Measurements from ENCODE around the gene PRKAR2A. TPM values are rescaled to one million over a fixed set of nuclear protein-coding genes. Genes with fewer than 3 reads are reported as not detected.
"Not testable (repeated sequence)": the region's sequence is repeated elsewhere in the genome, so short reads cannot be mapped to it uniquely, and the experiment has no call there.

The PRKAR2A gene
- polyA plus RNA-seq, 1 of the 3 experiments (the other 2 are of a cell fraction) = 5.2 TPM

DNA sequence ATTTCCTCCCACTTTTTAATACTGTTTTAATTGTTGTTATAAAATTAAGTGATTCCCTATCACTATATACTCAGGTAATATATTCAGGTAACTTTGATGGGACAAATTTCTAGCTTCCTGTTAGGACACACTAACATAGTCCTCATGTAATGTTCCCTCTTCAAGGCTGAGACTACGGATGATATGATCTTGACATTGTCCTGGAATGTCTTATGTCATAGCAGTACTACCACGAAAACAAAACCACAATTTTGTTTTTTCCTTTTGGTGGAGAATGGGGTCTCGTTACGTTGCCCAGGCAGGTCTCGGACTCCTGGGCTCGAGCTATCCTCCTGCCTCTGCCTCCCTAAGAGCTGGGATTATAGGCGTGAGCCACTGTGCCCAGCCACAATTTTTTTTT lies 103.9 kb downstream of the PRKAR2A start (continued):
- no peak for TF ChIP-seq CTCF (IDR thresholded peaks at IDR 0.05)
- no peak for TF ChIP-seq NFIC (IDR thresholded peaks at IDR 0.05; ENCODE audit: borderline replicate concordance)
- TF ChIP-seq MAX (IDR thresholded peaks at IDR 0.05; ENCODE audit: low read depth) = no peak
- no peak for TF ChIP-seq JUND (IDR thresholded peaks at IDR 0.05)
- TF ChIP-seq TCF12 (IDR thresholded peaks at IDR 0.05) = no peak

- H3K9me2 ChIP-seq; H3K9me3 ChIP-seq; H3K36me3 ChIP-seq (replicated peaks in 1 of 2; ENCODE audit: control insufficient read depth in 1 of 2, insufficient read depth in 2 of 2, low read length in 1 of 2); H4K20me1 ChIP-seq (ENCODE audit: insufficient read depth); POLR2A ChIA-PET; H3K79me2 ChIP-seq (ENCODE audit: insufficient read depth); H3K27me3 ChIP-seq (ENCODE audit: insufficient read depth); H3K4me3 ChIP-seq (ENCODE audit: low read depth in 2 of 2, low read length in 1 of 2); H3K4me2 ChIP-seq; DNase-seq; H3F3A ChIP-seq (replicated peaks; ENCODE audit: insufficient read depth); H2AFZ ChIP-seq (ENCODE audit: low read depth); H3K9ac ChIP-seq; H3K27ac ChIP-seq (ENCODE audit: low read depth in 2 of 2, low read length in 1 of 2): not testable (repeated sequence)
- 95% methylated on average over 10 of the region's 10 CpGs for WGBS (ENCODE audit: low lambda C conversion rate)
- CTCF ChIA-PET = interaction anchor here (1.8 to 2.1 kb wide), 3 partner anchors 11 to 54 kb away, joined by 4 to 17 read pairs (median 6); partner anchors contain the start of gene NCKIPSD
- H3K4me1 ChIP-seq (ENCODE audit: control insufficient read depth in 1 of 2, insufficient read depth in 2 of 2, low read depth in 1 of 2, low read length in 1 of 2) = peaks cover 0 to 14% of the 10 kb centered on the region in 2 experiments; a peak in 1 of 4 replicates
These were observed 106.4 kb downstream of the PRKAR2A start for GRCh38 chr3:48741226-48741625.

DNA sequence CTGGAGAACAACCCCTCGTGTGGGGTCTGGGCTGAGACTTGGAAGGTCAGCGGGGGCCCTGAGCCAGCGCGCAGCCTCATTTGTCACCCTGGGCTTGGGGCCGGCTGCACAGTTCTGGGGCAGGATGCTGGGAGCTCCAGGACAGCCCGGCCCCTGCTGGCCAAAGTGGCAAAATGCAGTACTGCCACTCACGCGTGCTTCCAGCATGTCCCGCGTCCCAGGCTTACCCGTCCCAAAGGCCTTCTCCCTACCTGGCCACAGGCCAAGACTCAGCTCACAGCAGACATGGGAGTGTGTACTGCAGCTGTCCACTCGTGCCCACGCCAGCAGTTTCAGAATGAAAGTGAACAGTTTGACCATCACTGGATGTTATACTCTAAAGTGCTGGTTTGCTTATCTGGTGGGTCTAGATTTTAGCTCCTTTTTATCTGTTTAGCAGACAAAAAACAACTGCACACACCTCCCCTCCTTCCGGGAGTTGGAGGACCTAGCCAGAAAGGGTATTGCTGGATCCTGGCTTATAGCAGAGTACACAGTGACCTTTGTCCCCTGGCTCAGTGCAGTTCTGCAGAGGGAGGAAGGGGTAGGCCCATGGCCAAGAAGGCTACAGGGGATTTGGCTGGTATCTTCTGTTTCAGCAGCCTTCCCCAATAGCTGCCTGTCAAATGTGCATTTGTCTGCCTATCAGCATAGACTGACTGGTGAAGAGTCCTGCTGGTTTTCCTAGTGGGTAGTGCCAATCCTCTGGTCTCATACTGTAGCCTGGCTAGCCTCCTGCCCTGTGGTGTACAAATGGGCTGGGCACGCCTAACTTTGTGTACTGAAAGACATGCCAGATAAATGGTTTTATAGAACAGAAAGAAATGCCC lies 107.5 kb downstream of the PRKAR2A start:
- Histone ChIP-seq H3K9me3 (no peaks in the 10 kb centered on the region), H3K79me2 (ENCODE audit: insufficient read depth) (no peaks in the 10 kb centered on the region), H3F3A (replicated peaks; ENCODE audit: insufficient read depth) (peaks cover 8% of the 10 kb centered on the region), H3K27ac (ENCODE audit: low read depth in 2 of 2, low read length in 1 of 2) (peak overlapping the region in 1 of 2 experiments; percentile 48; a peak in 1 of 4 replicates), H3K9ac (no peak overlapping the region), H4K20me1 (ENCODE audit: insufficient read depth) (no peaks in the 10 kb centered on the region), H3K4me2 (no peak overlapping the region), H3K4me3 (ENCODE audit: low read depth in 2 of 2, low read length in 1 of 2) (no peak overlapping the region), H2AFZ (ENCODE audit: low read depth) (peak overlapping the region; percentile 63; the same call in 1 of the 2 replicates), H3K9me2 (no peaks in the 10 kb centered on the region), H3K27me3 (ENCODE audit: insufficient read depth) (no peaks in the 10 kb centered on the region), H3K4me1 (ENCODE audit: control insufficient read depth in 1 of 2, insufficient read depth in 2 of 2, low read depth in 1 of 2, low read length in 1 of 2) (peaks cover 0 to 17% of the 10 kb centered on the region in 2 experiments; a peak in 1 of 4 replicates), H3K36me3 (replicated peaks in 1 of 2; ENCODE audit: control insufficient read depth in 1 of 2, insufficient read depth in 2 of 2, low read length in 1 of 2) (peaks cover 0 to under 1% of the 10 kb centered on the region in 2 experiments)
- ChIA-PET CTCF (interaction anchor here (0.6 to 3.7 kb wide), 36 partner anchors 8 to 861 kb away, joined by 3 to 29 read pairs (median 4); partner anchors contain the start of genes CELSR3, IP6K2, NCKIPSD and PRKAR2A), POLR2A (interaction anchor here (0.6 to 1.5 kb wide), 5 partner anchors 14 to 294 kb away, joined by 3 to 7 read pairs (median 3); partner anchors contain the start of genes ATRIP, IP6K2 and NCKIPSD)
- 31% methylated on average over 4 of the region's 15 CpGs for WGBS (ENCODE audit: low lambda C conversion rate)
- peak; percentile 93 for DNase-seq
- TF ChIP-seq RXRA (IDR thresholded peaks at IDR 0.05; ENCODE audit: borderline replicate concordance, low read depth) (no peak), YY1 (IDR thresholded peaks at IDR 0.05; ENCODE audit: low read depth) (no peak), FOSL2 (IDR thresholded peaks at IDR 0.05; ENCODE audit: borderline replicate concordance, low read depth) (no peak), TEAD4 (IDR thresholded peaks at IDR 0.05; ENCODE audit: borderline replicate concordance, insufficient read depth) (no peak), RCOR1 (IDR thresholded peaks at IDR 0.05; ENCODE audit: low read length) (no peak), RAD21 (IDR thresholded peaks at IDR 0.05; ENCODE audit: low read length) (peak; percentile 67), CHD2 (IDR thresholded peaks at IDR 0.05; ENCODE audit: low read length, partially characterized antibody) (peak; percentile 32), CTCF (IDR thresholded peaks at IDR 0.05) (peak; percentile 72), USF1 (IDR thresholded peaks at IDR 0.05; ENCODE audit: borderline replicate concordance, low read depth) (no peak), ELF1 (IDR thresholded peaks at IDR 0.05) (no peak)
- TF ChIP-seq, protein P1, sequence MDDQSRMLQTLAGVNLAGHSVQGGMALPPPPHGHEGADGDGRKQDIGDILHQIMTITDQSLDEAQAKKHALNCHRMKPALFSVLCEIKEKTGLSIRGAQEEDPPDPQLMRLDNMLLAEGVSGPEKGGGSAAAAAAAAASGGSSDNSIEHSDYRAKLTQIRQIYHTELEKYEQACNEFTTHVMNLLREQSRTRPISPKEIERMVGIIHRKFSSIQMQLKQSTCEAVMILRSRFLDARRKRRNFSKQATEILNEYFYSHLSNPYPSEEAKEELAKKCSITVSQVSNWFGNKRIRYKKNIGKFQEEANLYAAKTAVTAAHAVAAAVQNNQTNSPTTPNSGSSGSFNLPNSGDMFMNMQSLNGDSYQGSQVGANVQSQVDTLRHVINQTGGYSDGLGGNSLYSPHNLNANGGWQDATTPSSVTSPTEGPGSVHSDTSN (IDR thresholded peaks at IDR 0.05) = 0 out of 2 replicates have a peak, but pooled peaks have one; percentile 18
- TF ChIP-seq, protein P2, sequence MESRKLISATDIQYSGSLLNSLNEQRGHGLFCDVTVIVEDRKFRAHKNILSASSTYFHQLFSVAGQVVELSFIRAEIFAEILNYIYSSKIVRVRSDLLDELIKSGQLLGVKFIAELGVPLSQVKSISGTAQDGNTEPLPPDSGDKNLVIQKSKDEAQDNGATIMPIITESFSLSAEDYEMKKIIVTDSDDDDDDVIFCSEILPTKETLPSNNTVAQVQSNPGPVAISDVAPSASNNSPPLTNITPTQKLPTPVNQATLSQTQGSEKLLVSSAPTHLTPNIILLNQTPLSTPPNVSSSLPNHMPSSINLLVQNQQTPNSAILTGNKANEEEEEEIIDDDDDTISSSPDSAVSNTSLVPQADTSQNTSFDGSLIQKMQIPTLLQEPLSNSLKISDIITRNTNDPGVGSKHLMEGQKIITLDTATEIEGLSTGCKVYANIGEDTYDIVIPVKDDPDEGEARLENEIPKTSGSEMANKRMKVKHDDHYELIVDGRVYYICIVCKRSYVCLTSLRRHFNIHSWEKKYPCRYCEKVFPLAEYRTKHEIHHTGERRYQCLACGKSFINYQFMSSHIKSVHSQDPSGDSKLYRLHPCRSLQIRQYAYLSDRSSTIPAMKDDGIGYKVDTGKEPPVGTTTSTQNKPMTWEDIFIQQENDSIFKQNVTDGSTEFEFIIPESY (IDR thresholded peaks at IDR 0.05; ENCODE audit: borderline replicate concordance, low read depth) = no peak
